Measurements from ENCODE around the gene SMARCA2.

The SMARCA2 gene

GRCh38 chr9:2215921-2216441 lies 200.8 kb downstream of the SMARCA2 start:
- no peak for DNase-seq (ENCODE audit: low read depth)

DNA sequence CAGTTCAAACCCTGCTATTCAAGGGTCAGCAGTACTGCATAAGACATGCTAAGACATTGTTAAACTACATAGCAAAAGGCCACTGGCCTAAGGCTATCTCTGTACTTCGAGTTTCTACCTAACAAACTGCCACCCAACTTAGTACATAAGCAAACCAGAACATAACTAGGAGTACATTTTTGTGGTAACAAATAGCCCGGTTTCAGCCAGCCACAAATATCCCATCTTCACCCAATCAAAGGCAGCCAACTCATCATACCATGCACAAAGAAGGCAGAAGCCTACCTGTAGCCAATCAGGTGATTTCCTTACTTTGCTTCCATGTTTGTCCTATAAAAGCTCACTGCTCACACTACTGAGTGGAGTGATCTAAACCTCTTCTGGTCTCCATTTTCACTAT lies 201.4 kb downstream of the SMARCA2 start:
- DNase-seq (ENCODE audit: low read depth), result no peak

DNA sequence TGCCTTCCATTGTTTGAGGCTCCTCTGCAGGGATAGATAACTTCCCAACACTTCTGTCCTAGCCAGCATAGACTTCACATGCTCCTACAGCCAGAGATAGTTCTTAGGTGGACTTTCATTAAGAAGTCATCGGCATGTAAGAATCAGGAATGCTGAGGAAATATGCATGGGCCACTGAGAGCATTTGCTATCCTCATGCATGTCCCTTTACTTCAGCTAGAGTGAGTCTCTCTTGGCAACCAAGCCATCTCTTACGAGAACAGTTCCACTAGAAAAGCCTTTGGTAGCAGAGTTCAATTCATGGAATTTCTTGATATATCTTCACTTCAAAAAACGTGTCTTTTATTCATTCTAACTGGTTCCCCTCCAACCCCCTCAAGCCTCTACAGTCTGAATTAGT lies 202.4 kb downstream of the SMARCA2 start:
- no peak for DNase-seq (ENCODE audit: low read depth)

DNA sequence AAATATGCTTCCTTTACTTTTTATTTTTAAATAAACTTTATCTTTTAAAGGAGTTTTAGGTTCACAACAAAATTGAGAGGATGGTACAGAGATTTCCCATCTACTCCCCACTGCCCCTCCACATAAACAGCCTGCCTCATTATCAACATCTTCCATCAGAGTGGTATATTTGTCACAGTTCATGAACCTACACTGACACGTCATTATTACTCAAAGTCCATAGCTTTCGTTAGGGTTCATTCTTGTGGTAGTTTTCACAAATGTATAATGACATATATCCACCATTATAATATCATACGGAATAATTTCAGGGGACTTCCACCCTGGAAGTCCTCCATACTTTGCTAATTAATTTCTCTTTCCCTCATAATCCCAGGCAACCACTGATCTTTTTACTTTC lies 204.9 kb downstream of the SMARCA2 start:
- DNase-seq (ENCODE audit: low read depth), result no peak

- DNase-seq (ENCODE audit: low read depth), result no peak
Measured at GRCh38 chr9:2227144-2227867, 212.2 kb downstream of the SMARCA2 start.

DNA sequence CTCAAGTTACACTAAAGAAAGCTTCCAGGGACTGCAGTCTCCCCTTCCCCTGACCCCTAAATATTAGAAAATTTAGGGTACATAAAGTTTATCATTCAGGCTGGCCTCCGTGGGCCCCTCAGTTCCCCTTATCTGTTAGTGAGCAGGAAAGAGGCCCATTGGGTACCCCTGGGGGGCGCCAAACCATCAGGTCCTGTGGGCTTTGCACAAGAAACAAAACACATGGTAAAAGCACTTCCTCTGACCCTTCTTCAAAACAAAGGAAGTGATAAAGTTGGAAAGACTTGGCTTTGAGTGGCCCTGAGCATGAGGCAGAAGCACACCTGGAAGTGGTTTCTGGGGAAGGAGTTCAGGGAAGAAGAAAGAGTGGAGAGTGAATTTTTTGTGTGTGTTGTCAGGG lies 213.0 kb downstream of the SMARCA2 start:
- DNase-seq (ENCODE audit: low read depth), result no peak

DNA sequence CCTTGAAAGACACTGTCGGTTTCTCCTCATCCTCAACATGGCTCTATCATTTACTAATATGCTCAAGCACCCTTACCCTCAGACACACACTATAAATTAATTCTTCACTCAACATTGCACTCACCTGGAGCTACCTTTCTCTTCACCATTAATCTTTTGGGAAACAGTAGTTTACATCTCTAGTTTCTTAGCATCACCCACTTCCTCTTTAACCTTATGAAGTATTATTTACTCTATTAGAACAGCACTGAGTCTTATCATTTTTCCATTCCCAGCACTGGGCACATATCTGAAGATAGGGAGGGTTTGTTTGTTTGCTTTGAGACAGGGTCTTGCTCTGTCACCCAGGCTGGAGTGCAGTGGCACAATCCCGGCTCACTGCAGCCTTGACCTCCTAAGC lies 213.5 kb downstream of the SMARCA2 start:
- no peak for DNase-seq (ENCODE audit: low read depth)

- DNase-seq (ENCODE audit: low read depth), result no peak
Measured at GRCh38 chr9:2229109-2229721, 214.1 kb downstream of the SMARCA2 start.

GRCh38 chr9:2230362-2230761 lies 215.2 kb downstream of the SMARCA2 start:
- DNase-seq (ENCODE audit: low read depth), result no peak

DNA sequence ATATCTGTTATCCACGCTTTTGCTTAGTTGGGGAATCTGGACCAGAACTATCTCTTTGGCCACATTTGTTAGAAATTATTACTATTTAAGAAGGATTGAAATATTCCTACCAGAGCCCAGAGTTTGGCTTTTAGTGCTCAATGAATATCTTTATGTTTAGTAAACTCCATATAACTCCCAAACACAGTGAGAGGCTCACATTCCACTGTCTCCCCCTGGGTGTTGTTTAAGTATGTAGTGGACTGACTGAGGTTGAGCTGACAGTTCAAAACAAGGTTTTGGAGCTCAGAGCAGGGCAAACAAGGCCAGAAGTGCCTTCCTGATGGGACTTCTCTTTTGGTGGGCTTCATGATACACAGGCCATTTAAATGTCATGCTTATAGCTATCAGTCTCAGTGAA lies 216.0 kb downstream of the SMARCA2 start:
- no peak for DNase-seq (ENCODE audit: low read depth)

DNA sequence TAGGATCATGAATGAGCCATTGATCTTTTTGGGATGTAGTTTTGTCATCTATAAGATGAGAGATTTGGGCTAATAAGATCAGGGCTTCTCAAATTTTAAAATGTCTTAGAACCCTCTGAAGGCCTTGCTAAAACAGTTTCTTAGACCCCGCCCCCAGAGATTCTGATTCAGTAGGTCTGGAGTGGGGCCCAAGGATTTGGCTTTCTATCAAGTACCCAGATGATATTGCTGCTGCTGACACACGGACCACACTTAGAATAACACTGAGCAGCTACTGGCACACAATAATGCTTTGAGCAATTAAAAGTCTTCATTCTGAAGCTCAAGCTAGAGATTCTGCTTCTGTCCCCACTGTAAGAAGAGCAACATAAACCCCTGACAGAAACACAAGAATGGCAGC lies 216.7 kb downstream of the SMARCA2 start:
- DNase-seq (ENCODE audit: low read depth), result no peak

GRCh38 chr9:2233274-2233673 lies 218.1 kb downstream of the SMARCA2 start:
- no peak for DNase-seq (ENCODE audit: low read depth)

- DNase-seq (ENCODE audit: low read depth), result no peak
Measured at GRCh38 chr9:2234371-2234893, 219.3 kb downstream of the SMARCA2 start.

GRCh38 chr9:2235623-2236022 lies 220.5 kb downstream of the SMARCA2 start:
- DNase-seq (ENCODE audit: low read depth), result no peak

DNA sequence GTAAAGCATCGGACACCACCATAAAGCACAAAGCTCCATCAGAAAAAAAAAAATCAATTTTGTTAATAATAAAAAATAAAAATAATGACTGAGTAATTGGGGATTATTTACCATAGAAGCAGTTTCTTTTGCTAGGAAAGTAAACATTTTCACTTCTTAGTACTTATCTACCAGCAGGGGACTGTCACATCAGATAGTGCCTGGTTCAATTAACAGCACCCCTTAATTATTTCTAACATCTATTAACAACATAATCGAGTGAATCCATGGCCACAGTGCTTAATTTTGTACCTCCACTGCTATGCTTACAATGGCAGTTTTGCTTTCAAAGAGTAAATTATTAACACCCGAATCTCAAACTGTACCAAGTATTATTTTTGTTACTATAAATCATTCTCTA lies 221.7 kb downstream of the SMARCA2 start:
- no peak for DNase-seq (ENCODE audit: low read depth)

DNA sequence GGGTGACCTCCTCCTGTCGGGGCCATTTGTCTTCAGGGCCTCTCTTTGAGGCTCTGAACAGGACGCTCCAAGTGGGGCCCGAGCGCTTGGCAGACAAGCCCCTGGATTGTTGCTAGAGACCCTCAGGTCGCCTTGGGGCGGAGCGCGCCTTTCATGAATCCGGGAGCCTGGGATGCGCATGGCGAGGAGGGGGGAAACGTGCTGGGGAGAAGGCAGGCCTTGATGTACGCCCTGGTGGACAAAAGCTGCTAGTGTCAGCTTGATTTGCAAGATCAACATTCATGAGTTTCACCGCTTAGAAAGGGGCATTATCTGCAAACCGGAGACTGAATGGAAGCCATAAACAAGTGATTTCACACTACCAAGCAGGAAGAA lies 226.3 kb downstream of the SMARCA2 start:
- no peak for DNase-seq (ENCODE audit: low read depth)

DNA sequence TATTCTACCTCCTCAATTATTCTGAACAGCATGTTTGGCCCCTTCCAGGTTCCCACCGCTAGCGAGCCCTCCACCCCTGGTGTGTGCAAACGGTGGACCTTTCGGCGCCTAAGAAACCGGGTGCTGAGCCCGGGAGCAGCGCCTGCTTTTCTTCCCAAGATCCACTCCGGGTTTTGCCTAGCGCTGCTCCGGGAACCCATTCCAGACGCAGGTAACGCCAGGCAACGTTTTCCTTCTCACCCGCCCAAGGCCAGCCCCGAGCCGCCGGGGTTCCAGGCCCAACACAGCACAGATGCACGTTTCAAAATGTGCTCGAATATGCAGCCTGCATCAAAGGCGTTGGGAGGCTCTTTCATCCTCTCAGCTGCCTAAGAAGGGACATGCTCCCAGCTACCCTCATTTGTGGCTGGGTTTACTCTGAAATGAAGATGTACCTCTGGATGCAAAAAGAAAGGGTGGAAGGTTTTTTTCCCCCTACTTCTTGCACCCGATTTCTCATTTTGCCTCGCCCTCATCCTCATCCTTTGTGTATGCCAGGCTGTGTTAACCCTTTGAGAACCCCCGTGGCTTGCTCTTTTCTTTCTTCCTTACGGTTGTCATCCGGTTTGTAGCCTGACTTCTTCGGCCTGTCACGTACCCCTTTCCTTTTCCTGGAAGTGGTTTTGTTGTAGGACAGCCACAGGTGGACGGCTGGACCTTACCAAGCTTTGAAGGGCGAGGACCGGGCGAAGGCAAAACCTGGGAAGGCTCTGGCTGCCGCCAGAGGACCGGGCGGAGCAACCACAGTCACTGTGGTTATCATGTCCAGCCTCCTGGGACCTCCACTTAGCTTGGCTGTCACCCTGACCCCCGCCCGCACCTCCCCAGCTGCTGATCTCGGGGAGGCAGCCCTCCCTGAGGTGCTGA lies 226.9 kb downstream of the SMARCA2 start:
- DNase-seq (ENCODE audit: low read depth), result peak; percentile 65

DNA sequence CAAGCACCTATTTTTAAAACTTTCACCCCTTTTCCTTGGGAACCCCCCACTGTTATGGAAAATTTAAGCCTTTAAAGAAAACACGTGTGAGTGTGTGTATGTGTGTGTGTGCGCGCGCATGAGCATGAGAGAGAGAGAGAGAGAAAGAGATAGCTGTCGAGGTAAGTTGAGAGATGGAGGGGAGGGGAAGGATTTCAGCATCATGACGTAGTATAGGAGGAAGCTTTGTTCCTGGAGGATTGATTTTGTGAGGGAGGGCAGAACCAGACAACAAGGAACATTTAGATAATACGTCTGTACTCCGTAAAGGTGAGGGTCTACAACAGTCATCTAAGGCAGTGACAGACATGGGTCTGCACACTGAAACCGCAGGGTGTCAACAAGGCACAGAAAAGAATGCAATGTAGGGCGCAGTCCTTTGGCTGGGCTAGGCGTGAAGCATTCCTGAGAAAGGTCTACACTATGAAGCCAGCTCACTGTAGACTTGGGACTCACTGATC lies 227.7 kb downstream of the SMARCA2 start:
- DNase-seq (ENCODE audit: low read depth), result no peak

All from GM04504 (cell line).